Measurements from ENCODE around the gene MRPS11.

- TF ChIP-seq EZH2 (IDR thresholded peaks at IDR 0.05; ENCODE audit: insufficient read depth, poor library complexity, severe bottlenecking) (no peak), EZH2phosphoT487 (IDR thresholded peaks at IDR 0.05; ENCODE audit: insufficient read depth, low read depth) (no peak)
Observed at GRCh38 chr15:88430051-88430450, 37.5 kb upstream of the MRPS11 start.
